Fibroblast of lung (primary cell): ENCODE data around the gene AACS.

Experiments used
- CTCF ChIP-seq, 2 donors: IDR thresholded peaks in 1 of 2; conservative IDR thresholded peaks in 1 of 2; 1 replicate in 1 of 2; 2 replicates in 1 of 2; pipeline ENCODE4 v1.5.1; 2011 to 2012; ENCODE audit warnings: low read length in 2 of 2, control low read depth in 1 of 2, inconsistent platforms in 1 of 2, low read depth in 1 of 2, mild to moderate bottlenecking in 1 of 2
- EZH2 ChIP-seq: IDR thresholded peaks from 2 replicates; pipeline ENCODE4 v1.5.1; 2012; ENCODE audit warnings: low read length, control low read depth, mild to moderate bottlenecking; ENCODE audit errors: missing control alignments

- TF ChIP-seq CTCF (conservative IDR thresholded peaks at IDR 0.05 in 1 of 2, IDR thresholded peaks at IDR 0.05 in 1 of 2; ENCODE audit: low read depth in 1 of 2, low read length in 2 of 2) = no peak
- TF ChIP-seq EZH2 = no peak
Measured at GRCh38 chr12:125114365-125115141, 49.3 kb downstream of the AACS start.
